ENCODE results near the gene PRLR.

DNA sequence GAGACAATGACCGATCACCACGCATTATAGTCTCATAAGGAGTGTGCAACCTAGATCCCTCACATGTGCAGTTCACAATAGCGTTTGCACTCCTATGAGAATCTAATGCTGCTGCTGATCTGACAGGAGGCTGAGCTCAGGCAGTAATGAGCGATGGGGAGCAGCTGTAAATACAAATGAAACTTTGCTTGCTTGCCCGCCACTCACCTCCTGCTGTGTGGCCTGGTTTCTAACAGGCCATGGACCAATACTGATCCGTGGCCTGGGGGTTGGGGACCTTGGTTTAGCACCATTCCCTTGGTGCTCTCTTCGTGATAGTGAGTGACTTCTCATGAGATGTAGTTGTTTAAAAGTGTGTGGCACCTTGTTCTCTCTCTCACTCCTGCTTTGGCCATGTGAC, 50.2 kb downstream of the PRLR start:
- TF ChIP-seq, protein P1, sequence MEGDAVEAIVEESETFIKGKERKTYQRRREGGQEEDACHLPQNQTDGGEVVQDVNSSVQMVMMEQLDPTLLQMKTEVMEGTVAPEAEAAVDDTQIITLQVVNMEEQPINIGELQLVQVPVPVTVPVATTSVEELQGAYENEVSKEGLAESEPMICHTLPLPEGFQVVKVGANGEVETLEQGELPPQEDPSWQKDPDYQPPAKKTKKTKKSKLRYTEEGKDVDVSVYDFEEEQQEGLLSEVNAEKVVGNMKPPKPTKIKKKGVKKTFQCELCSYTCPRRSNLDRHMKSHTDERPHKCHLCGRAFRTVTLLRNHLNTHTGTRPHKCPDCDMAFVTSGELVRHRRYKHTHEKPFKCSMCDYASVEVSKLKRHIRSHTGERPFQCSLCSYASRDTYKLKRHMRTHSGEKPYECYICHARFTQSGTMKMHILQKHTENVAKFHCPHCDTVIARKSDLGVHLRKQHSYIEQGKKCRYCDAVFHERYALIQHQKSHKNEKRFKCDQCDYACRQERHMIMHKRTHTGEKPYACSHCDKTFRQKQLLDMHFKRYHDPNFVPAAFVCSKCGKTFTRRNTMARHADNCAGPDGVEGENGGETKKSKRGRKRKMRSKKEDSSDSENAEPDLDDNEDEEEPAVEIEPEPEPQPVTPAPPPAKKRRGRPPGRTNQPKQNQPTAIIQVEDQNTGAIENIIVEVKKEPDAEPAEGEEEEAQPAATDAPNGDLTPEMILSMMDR (IDR thresholded peaks at IDR 0.05), result no peak
- TF ChIP-seq POLR2A (IDR thresholded peaks at IDR 0.05), result no peak

Data from Peyer's patch (tissue), 4 donors.